GM19397 (cell line): ENCODE results near the gene SDR9C7.
"Not testable (repeated sequence)": the region's sequence is repeated elsewhere in the genome, so short reads cannot be mapped to it uniquely, and the experiment has no call there.

Experiments
- ATAC-seq: cut with Tn5 transposase; IDR thresholded peaks from one replicate; pipeline ENCODE4 v1.9.1; 2021; ENCODE audit warnings: mild to moderate bottlenecking, moderate library complexity; ENCODE audit not compliant: unreplicated experiment

SDR9C7 gene

DNA sequence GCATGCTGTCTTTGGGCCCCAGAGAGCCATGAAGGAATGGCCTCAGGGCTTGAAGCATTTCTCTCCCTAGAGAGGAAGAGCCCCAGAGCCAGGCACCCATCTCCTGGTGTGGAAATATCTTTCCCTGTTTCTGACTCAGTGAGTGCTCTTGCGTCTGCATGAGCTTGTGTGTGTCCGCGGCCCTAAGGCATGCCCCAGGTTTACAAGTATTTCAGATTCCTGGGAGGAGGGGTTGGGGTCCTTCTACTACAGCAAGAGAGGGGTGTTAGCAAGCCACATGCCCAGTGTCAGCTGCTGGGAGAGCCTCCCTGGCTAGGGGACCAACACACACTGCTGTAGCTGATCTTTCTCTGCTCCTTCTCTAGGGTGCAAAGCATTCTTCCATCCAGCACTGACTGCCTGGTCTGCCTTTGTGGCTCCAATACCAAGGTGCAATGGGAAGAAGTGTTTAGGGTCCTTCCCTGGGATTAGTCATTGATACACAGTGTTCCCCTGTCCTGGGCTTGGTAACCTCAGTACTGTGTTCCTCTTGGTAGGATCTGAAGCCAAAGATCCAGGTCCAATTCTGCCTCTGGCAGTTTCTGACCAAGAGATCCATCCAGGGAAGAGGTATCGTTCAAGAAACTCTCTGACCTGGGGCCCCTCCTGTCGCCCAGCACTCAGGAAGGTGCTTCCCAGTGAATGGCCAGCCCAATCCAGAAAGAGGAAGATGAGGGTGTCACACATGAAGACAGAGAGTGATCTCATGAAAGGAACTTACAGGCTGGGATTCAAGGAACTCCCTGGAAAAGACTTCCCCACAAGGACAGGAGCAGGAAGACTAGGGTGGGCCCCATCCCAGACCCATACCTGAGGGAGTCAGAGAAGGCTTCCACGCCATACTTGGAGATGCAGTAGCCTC, 20.1 kb upstream of the SDR9C7 start:
- no peak for ATAC-seq

DNA sequence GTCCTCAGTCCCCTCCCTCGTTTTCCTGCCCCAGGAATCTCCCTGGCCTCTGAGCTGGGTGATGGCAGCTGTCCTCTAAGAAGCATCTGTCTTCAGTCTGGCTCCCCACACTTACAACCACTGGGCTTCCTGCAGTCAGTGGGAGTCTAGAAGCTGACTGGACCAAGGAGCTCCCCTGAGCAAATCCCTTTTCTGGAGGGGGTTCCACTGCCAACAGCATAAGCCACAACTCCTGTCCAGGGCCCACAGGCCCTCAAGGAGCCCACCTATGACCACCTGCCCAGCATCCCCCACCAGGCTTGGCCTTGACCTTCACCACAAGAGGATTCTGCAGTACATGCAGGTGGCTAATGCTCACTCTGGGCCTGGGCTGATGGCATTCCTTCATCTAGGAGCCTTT, 19.1 kb upstream of the SDR9C7 start:
- ATAC-seq = no peak

DNA sequence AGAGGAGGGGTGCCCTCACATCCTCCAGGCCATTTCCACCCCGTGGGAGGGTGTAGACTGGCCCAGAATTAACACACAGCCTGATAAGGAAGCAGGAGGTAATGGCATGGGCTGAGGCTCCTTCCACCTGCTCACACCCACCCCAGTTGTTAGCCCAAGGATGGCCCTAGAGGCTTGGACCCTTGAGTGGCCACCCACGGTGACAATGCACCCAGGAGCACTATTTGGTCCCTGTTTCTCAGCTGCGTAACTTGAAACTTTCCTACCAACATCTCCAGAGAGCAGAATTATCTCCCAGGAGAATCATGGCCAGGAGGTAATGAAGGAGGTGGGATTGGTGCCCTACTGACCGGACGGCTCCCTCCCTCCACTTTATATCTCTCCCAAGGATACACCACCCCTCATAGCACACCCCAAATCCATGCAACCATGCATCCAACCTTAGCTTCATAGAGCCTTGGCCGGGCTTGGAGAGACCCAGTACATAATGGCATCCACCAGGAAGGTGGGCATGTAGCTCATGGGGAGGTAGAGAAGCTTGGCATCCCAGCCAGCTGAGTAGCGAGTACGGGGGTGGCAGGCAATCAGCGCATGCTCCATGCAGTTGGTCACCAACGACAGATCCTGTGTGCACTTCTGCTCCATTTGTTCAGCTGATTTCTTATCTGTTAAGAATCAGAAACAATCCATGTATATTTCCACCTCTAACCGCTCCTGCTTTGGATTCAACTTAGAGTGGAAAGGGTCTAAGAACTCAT, 17.6 kb upstream of the SDR9C7 start:
- ATAC-seq = no peak

DNA sequence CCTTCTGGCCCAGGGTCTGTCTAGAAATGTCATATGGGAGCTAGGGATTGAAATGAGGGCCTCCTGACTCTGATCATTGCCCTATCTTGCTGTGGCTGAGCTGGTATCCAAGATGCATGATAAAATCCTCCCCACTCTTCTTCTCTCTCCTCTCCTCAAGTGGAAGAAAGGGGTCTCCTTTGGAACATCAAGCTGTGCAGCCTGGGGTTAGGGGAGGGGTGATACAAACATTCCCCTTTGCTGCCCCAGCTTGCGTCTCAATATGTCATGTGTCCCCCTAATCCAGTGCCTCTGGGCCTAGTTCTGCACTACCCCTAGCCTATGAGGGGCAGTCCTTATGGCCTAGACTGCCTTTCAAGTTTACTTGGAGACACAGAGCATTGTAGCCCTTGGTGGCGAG, 14.7 kb upstream of the SDR9C7 start:
- no peak for ATAC-seq

DNA sequence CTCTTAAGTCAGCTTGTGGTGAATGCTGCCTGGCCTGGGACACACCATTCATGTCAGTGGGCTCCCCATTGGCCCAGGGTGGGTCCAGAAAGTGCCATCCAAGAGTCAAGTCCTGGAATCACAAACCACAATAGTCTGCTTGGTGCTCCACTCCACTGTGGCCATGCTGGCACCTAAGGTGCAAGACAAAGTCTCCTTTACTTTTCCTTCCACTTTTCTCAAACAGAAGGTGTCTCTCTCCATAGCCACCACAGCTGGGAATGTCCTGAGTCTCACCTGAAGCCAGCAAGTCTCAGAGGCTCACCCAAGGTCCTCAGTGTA, 14.2 kb upstream of the SDR9C7 start:
- no peak for ATAC-seq

DNA sequence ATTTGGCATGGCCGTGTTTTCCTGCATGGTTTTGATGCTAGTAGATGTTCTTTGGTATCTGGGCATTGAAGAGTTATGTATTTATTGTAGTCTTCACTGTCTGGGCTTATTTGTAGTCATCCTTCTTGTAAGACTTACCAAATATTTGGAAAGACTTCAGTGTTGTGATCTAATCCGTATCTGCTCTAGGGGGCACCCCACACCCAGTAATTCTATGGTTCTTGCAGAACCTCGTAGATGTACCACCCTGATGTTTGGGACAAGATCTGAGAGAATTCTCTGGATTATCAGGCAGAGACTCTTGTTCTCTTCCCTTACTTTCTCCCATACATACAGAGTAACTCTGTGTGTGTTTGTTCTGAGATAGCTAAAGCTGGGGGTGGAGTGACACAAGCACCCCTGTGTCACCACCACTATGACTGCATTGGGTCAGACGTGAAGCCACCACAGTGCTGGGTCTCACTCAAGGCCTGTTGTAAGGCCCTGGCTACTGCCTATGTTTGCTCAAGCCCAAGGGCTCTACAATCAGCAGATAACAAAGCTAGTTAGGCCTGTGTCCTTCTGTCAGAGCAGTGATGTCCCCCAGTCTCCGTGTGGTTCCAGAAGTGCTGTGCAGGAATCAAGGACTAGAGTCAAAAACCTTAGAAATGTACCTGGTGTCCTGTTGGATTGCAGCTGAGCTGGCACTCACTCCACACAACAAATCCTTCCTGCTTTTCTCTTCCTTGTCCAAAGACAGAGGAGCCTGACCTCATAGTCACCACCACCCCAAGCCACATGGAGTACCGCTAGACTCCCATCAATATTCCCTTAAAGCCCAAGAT, 13.6 kb upstream of the SDR9C7 start:
- no peak for ATAC-seq

DNA sequence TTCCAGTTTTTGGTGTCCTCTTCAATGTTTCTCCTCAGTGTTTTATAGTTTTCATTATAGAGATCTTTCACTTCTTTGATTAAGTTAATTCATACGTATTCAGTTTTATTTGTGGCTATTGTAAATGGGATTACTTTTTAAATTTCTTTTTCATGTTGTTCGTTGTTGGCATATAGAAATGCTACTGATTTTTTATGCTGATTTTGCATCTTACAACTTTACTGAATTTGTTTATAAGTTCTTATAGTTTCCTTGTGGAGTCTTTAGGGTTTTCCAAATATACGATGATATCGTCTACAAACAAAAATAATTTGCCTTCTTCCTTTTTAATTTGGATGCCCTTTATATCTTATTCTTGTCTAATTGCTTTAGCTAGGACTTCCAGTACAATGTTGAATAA, 9.7 kb upstream of the SDR9C7 start:
- no peak for ATAC-seq

DNA sequence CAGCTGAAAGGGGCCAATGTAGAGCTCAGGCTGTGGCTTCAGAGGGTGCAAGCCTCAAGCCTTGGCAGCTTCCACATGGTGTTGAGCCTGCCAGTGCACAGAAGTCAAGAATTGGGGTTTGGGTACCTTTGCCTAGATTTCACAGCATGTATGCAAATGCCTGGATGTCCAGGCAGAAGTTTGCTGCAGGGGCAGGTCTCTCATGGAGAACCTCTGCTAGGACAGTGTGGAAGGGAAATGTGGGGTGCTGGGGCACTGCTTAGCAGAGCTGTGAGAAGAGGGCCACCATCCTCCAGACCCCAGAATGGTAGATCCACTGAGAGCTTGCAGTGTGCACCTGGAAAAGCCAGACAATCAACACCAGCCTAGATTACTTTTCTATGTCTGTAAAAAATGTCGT, 9.2 kb upstream of the SDR9C7 start:
- not testable (repeated sequence) for ATAC-seq

DNA sequence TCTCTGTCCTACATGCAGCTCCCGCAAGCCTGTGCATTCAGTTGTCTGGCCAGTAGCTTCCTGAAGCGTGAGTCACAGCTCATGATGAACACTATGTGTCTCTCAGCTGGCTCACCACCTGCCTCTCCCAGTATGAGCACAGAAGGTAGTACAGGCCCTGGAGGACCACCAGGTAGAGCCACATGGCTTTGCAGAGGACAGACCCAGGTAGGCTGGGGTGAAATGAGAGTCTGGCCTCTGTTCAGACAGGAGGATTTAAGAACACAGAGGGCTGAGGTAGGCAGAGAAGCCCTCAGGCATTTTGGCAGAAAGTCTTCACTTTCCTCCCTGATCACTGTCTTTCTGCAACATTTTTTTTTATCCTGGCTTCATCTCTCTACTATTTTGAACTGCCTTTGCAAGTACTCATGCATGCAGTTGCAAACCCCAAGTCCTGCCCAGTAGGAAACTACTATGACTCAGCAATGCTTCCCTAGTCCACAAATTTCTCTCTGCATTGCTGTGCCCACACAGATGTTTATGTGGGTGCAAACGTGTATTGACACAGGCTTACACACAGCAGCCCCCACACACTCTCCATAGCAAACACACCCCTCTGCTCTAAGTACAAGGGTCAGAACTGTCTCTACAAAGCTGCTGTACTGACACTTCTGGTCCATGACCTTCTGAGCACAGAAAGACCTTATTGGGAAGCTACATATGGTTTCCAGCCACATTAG, 7.2 kb upstream of the SDR9C7 start:
- ATAC-seq = no peak

DNA sequence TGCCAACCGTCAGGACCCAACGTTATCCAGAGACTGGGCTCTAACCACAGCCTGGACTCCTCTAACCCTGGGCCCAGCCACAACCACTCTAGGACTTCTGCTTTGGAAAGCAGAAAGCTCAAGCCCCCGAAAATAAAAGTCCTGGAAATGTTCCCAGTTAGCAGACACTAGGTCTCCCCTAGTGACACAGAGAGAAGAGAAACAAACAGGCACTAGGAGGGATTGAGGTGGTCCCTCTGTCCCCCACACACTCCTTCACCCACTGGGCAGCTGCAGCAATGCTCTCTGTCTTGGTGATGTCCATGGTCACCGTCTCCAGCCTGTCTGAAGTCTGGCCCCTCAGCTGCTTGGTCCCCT, 6.7 kb upstream of the SDR9C7 start:
- not testable (repeated sequence) for ATAC-seq

DNA sequence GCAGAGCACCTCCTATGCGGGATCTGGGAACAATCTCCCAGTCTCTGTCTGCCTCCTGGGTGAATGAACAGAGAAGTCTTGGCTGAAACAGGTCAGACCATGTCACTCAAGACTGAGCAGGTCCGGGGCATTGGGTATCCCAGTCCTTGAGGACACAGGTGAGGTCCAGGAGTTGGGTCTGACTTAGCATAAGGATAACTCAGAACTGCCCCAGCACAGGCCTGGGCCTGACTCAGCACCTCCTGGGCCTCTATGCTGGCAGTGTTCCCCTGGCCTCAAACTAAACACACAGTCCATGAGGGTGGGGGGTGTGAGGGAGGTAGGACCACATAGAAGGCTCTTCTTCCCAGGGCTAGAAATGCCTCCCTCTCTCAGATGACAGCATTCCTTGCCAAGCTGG, 1.5 kb upstream of the SDR9C7 start:
- ATAC-seq = no peak

DNA sequence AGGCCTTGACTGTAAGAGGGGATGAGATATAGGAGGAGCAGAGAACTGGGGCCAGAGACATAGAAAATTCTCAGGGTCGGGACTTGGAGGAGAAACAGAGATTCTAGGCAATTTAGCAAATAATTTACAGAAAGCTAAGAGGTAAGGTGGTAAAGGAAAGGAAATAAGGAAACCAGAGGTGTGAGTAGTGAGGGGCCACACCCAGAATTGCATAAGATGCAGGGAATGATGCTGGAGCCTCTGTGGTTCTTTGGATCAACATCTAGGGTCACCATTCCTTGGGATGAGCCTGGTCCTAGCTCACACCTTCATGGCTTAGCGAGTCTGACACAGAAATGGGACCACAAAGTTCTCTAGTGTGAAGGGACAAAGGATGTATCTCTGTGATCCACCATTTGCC, 949 bp upstream of the SDR9C7 start:
- ATAC-seq = no peak

DNA sequence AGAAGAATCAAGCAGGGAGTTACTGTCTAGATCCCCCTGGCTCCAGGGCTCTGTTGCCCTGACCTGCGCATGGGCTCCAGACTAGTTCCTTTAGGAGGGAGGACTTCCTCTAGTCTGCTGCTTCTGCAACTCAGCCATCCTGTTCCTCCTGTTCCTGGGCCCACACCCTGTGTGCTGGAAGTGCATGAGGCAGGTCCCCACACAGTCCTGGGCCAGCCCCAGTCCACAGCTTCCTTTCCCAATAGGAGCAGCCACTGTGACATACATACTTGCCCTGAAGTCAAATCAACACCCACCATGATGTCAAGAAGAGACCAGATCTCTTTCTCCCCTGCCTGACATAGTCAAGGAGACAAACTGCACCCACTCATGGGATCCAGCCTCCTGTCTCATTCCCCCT, 1.3 kb downstream of the SDR9C7 start:
- no peak for ATAC-seq

DNA sequence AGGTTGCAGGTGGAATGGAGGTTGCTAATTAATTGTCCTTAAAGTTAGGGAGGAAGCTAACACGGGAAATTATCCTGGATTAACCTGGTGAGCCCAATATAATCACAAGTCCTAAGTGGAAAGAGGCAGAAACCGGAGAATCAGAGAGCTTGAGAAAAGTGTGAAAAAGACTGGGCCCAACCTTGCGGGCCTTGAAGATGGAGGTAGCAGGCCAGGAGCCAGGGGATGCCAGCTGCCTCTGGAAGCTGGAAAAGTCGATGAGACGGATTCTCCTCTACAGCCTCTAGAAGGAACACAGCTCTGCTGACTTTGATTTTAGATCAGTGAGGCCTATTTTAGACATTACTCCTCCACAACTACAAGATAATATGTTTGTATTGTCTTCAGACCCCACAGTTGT, 2.1 kb downstream of the SDR9C7 start:
- no peak for ATAC-seq

DNA sequence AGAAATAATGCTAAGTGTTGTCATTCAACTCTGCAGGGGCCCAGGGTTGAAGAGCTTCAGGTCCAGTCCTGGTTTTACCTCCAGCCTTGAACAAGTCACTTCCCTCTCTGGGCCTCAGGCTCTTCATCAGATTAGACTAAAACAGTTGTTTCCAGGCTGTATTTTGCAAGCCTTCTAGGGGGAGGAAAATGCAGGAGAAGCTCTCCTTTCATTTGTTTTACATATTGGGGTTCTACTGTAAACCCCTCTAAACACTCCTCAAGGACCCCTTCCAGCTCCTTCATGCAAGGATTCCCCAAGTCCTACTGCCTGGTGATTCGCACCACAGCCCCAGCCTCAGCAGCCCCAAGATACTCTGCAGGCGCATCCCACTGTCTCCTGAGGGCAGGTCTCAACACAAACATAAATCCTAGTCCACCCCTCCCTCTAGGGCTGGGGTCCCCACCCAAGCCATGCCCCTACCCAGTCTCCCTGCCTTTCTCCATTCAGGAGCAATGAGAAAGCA, 2.7 kb downstream of the SDR9C7 start:
- ATAC-seq = no peak

DNA sequence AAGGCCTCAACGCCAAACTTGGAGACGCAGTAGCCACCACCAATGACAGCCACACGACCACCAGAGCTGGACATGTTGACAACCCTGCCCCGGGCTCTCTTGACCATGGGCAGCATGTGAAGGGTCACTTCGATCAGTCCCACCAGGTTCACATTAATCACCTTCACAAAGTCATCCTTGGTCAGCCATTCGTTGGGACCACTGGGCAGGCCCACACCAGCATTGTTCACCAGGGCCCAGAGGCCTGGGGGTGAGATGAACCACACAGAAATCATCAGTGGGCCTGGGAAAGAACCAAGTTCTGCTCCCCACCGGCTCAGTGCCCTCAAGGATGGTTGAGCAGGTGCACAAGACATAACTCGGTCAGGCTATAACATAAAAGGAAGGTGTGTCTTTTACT, 4.0 kb downstream of the SDR9C7 start:
- ATAC-seq = no peak

DNA sequence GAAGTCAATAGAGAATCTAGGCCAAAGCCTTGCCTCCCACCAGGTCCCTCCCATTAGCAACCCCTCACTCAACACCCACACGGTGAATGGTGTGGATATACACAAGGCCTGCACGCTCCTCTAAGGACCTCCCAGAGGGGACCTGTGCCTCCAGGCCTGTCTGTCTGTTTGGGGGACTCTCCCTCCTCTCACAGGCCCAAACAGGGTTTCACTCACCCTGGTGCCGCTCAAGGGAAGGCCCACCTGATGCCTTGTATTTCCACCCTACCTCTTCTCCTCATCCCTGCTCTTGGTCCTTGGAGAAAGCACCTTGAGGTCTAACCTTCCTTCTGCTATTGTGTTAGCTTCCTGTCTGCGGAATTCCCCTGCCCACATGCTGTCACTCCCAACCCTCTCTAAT, 4.4 kb downstream of the SDR9C7 start:
- ATAC-seq = no peak

DNA sequence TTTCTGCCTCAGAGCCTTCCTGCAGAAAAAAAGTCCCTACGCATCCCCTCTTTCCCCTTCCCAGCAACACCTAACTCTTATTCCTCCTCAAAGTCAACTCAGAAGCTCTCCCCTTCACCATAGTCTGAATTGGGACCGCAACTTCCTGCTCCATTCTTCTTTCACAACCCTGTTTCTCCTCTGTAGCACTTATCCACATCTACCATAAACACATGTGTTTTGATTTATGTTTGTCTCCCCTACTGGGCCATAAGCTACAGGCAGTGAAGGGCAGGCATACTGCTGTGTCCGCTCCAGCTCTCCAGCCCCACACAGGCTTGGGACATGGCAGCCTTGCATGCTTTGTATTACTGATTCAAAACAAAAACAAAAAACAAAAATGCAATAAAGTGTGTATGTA, 5.9 kb downstream of the SDR9C7 start:
- ATAC-seq = no peak

DNA sequence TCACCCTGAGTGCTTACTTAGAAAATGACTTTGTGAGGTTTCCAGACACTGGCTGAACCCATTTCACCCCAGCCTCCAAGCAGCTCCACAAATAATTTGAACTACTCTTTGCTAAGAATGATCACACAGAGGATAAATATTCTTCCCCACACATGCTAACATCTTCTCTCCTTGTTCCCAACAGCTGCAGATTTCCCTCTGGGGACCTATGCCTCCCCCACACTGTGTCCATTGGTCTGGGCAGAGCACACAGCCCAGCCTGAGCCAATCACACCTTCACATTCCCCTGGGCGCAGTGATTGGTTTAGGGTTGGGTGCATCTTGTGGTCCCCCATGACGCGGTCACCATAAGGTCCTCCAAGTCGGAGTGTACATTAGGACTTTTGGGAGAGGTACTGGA, 6.9 kb downstream of the SDR9C7 start:
- no peak for ATAC-seq

DNA sequence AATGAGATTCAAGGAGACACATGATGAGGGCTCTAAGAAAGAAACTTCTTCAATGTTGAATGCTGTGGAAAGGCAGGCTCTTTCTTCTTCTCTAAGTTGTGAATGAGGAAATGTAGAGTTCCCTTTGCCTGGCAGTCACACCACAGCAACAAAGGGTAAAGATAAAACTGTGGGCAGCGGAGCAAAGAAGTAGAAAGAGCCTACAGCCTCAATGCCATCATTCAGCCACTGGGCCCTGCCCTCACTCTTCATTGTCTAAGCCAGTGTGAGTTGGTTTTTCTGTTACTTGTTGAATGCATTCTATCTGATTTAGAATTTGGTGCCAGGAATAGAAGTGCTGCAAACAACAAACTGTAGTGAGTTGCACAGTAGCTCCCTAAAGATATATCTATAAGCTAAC, 12.2 kb downstream of the SDR9C7 start:
- no peak for ATAC-seq

DNA sequence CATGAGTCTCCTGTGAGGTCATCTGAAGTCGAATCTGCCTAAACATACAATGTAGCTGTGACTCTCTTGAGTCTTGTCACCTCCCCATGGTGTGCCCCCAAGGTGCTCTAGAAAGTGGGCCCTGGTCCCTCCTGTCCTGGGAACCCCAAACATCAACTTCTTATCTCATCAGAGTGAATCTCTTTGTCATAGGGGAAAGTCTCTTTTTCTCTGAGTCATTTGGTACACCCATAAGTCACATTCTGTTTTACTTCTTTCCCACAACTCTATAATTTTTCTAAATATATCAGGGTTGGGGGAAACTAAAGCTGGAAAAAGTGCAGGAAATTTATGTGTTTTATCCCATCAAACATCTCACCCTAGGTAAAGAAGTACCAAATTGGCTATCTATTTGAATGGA, 12.9 kb downstream of the SDR9C7 start:
- ATAC-seq = no peak
